ENCODE results near the gene MORN1. TPM values are rescaled to one million over a fixed set of nuclear protein-coding genes. Genes with fewer than 3 reads are reported as not detected.

Gene MORN1
- total and polyA plus RNA-seq, 2 experiments from 2014 or later = 4.8 to 11.1 TPM

- TF ChIP-seq CREB1 (CRISPR knock-in tag; IDR thresholded peaks at IDR 0.05; ENCODE audit: low read depth) = no peak
- TF ChIP-seq EZH2 (IDR thresholded peaks at IDR 0.05; ENCODE audit: low read depth, unreplicated experiment) = no peak
- TF ChIP-seq REST (IDR thresholded peaks at IDR 0.05; ENCODE audit: unreplicated experiment) = no peak
- TF ChIP-seq ETS1 (IDR thresholded peaks at IDR 0.05) = no peak
- no peak for TF ChIP-seq NANOG (IDR thresholded peaks at IDR 0.05; ENCODE audit: borderline replicate concordance)
- TF ChIP-seq JUNB (IDR thresholded peaks at IDR 0.05; ENCODE audit: unreplicated experiment) = no peak
Measured at GRCh38 chr1:2336499-2336898, 54.9 kb downstream of the MORN1 start (continued).

- Mint-ChIP-seq H3K4me1 (no peaks in the 10 kb centered on the region), H3K27ac (no peak overlapping the region), H3K9me3 (peaks cover 7% of the 10 kb centered on the region), H3K36me3 (ENCODE audit: low read depth) (peaks cover 3% of the 10 kb centered on the region; the same call in 1 of the 3 replicates), H3K27me3 (ENCODE audit: insufficient read depth, low read depth, poor library complexity) (peaks cover 6% of the 10 kb centered on the region), H3K4me3 (no peak overlapping the region)
- no peak; the same call in 2 of the 3 replicates for ATAC-seq
- H3F3A ChIP-seq (replicated peaks; ENCODE audit: low read depth) = no peaks in the 10 kb centered on the region
- no peak overlapping the region for H3K4me3 ChIP-seq
- H3K27me3 ChIP-seq (ENCODE audit: insufficient read depth) = no peaks in the 10 kb centered on the region
- no peaks in the 10 kb centered on the region for H3K9me2 ChIP-seq (ENCODE audit: insufficient read depth)
- no peaks in the 10 kb centered on the region for H4K20me1 ChIP-seq (replicated peaks; ENCODE audit: insufficient read depth)
- H3K79me2 ChIP-seq (replicated peaks; ENCODE audit: insufficient read depth) = no peaks in the 10 kb centered on the region
- H2AFZ ChIP-seq = no peak overlapping the region
- TF ChIP-seq CREB1 (CRISPR knock-in tag; IDR thresholded peaks at IDR 0.05; ENCODE audit: low read depth) (no peak), ZNF114 (CRISPR knock-in tag; IDR thresholded peaks at IDR 0.05) (no peak), ZNF462 (CRISPR knock-in tag; IDR thresholded peaks at IDR 0.05) (no peak), CTCF (conservative IDR thresholded peaks at IDR 0.05; ENCODE audit: low read depth in 2 of 2) (no peak), NANOG (IDR thresholded peaks at IDR 0.05; ENCODE audit: borderline replicate concordance) (no peak), POLR2AphosphoS5 (IDR thresholded peaks at IDR 0.05; ENCODE audit: low read depth) (no peak), ZNF331 (CRISPR knock-in tag; IDR thresholded peaks at IDR 0.05; ENCODE audit: low read depth) (no peak), JUNB (IDR thresholded peaks at IDR 0.05; ENCODE audit: unreplicated experiment) (no peak)
- H3K4me1 ChIP-seq (ENCODE audit: insufficient read depth) = no peaks in the 10 kb centered on the region
- no peaks in the 10 kb centered on the region for H3K36me3 ChIP-seq (ENCODE audit: insufficient read depth)
- no peak overlapping the region for H3K4me2 ChIP-seq
- DNase-seq (ENCODE audit: low spot score) = no peak
- H3K27ac ChIP-seq (ENCODE audit: low read depth) = no peak overlapping the region
Measured at GRCh38 chr1:2335721-2336455, 55.5 kb downstream of the MORN1 start.

All from GM23338 (cell line).